NCI-H2196 (cell line): ENCODE results near the gene ABCA3.

Experiments used
- DNase-seq: peaks from one replicate; lab custom pipeline; 2025; ENCODE audit not compliant: unreplicated experiment; lab: John Stamatoyannopoulos, UW

Gene ABCA3

DNA sequence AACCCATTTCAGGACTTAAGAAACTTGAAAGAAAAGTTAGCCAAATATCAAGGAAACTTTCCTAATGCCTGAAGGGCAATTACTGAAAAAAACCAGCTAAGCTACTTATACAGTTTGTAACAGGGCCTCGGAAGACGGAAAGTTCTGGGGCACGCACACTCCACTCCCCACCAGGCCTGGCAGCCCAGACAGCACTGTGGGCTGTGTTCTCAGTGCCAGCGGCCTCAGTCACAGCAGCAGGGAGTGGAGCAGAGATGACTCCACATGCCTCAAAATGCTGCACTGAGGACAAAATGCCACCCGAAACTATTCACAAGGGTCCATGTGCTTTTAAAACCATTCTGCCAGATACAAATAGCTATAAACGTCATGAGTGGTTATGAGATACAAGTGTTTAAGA lies 82.8 kb downstream of the ABCA3 start:
- DNase-seq = no peak

DNA sequence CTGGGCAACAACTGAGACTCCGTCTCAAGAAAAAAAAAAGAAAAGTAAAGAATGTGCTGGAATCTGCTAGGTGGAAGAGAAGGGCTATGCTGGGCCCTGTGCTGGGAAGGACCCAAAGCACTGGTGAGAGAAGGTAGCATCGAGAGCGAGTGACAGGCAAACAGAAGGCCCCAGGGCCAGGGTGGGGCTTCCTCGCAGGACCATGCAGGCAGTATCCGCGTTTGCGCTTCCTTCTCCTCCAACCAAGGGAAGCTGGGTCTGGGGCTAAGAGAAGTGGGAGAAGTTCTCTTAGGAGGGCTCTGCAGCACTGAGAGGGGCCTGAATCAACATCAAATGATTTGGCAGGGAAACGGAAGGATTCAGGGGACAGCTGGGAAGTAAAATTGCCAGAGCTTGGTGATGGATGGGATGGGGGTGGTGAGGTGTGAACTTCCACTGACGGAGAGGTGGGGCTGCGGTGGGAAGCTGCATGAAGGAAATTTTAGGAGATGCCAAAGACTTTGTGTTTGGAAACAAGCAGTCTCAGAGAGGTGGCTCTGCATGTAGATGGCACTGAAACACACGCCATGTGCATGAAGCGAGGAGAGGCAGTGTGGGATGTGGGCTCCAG lies 83.9 kb downstream of the ABCA3 start:
- DNase-seq = no peak

DNA sequence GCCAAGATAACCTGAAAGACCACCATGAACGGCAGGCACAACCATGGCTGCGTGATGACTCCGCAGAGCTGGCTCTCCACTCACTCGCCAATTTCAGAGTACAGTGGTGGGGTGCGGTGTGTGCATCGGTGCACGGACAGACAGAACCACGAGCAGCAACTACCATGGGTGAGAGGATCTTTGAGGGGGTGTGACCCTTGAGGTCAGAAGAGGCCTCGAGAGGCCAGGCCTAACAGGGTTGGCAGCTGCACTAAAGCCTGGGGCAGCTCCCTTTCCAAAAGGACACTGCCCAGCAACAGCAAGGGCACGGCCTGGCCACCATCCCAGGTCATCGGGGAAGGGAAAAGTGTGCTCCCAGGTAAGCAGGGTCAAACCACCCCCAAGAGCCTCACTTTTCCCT lies 87.2 kb downstream of the ABCA3 start:
- no peak for DNase-seq

DNA sequence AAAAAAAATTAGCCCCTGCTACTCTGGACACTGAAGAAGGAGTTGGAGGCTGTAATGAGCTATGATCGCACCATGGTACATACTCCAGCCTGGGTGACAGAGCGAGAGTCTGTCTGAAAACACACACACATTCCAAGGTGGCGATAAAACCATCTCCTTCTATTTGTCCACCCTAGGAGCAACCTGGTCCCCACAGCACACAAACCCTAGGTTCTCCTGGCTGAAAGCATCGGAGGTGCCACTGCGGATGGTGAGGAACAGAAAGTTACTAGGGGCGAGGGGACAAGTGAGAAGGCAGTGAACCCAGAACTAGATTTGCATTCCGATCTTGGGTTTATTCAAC lies 87.8 kb downstream of the ABCA3 start:
- DNase-seq = no peak

DNA sequence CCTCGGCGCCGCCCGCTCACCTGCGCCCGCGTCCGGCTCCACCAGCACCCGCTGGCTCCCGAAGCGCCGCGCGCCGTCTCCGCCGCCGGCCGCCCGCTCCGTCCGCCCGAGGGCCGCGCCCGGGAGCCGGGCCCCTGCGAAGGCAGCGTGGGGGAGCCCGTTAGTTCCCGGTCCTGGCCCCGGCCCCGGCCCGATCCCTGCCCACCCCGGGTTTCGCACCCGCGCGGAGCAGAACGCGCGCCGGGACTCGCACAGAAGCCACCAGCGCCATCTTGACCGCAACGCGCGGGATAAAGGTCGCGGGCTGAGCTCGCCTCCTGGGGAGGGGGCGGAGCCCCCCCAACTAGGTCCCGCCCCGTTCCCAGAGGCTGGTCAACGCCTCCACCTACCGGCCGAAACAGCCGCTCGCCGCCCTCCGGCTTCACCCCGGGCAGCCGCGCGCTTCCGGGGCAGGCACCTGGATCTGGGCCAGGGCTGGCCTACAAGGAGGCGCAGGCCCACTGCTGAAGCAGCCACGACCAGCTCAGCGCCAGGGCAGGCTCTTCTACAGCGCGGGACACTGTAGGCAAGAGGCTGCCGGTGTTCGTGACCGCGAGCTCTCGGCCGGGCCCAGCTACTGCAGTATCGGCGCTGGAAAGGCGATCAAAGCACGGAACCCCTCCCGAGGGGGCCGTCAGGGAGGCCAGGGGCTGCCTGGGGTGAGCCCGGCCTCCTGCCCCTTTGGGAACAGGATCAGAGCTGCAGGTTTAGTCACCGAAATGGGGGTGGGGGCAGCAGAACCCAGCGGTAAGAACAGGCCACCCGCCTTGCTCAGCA lies 89.0 kb downstream of the ABCA3 start, which contains the start of gene ECI1:
ECI1 (minus strand) TSS at position 292 of the 816 bp plus-strand sequence; CDS start at position 271, 21 bp downstream.
- DNase-seq = peak; percentile 97

DNA sequence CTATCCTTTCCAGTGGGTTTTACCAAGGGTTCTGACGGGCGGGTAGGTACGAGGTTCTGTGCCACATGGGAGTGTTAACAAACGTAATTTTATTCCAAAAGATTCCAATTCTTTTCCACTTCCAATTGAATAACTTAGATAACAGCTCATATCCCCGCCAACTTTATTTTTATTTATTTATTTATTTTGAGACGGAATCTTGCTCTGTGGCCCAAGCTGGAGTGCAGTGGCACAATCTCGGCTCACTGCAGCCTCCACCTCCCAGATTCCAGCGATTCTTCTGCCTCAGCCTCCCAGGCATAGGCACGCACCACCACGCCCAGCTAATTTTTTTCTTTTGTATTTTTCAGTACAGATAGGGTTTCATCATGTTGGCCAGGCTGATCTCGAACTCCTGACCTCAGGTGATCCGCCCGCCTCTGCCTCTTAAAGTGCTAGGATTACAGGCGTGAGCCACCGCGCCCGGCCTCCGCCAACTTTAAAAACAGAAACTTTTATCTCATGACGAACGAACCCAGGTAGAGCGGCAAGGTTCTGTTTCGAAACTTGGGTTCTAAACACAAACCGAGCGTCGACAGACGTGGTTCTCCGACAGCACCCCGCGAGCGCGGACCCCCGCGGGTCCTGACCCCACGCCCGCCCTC lies 89.8 kb downstream of the ABCA3 start:
- DNase-seq = no peak

DNA sequence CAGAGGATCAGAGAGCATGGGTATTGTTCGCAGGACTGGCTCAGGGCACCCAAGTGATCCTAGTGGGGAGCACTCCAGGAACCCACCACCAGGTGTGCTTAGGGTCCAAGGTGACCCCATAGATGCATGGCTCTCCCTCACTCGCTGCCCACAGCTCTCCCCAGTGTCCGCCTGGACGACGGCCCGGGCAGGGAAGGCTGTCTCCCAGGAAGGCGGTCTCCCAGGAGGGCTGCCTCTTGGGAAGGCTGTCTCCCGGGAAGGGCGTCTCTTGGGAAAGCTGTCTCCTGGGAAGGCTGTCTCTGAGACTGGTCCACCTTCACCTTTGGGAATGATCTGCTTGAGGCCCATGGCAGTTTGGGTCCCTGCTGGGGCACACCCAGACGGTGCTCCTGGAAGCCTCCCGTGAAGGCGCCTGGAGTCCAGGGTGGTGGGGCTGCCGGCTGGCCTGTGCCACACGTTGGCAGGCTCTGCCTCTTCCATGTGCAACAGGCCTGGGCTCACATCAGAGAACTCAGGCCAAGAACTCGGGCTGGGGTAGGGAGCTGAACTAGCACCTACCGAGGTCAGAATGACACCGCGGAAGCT lies 94.1 kb downstream of the ABCA3 start:
- DNase-seq = no peak

DNA sequence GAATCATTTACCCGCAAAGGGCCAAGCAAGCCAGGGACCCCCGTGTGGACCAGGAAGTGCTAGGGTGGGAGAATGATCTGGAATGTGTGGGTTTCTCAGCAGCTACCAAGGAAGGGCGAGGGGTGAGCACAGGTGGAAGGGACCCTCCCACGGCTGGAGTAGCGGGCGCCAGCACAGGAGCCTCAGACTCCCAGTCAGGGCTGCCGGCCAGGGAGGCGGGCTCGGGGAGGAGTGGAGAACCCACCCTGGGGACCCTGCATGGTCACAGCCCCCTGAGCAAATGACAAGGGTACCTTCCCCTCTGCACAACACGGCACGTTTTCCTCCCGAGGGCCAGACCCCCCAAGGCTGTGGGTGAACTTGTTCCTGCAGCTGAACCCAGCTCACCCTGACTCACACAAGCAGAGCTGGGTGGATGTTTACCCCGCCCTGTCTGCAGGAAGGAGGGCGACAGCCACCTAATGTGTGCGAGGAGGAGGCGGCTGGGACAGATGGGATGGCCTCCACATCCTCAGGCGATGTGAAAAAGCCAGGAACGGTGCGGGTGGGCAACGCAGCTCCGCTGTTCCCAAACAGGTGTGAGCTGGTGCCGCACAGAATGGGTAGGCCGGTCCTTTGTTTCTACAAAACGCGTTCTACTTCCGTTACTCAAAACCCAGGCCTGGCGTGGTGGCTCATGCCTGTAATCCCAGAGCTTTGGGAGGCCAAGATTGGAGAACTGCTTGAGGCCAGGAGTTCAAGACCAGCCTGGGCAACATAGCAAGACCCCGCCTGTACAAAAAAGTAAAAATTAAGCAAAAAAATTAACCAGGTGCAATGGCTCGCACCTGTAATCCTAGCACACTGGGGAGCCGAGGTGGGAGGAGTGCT lies 95.4 kb downstream of the ABCA3 start:
- no peak for DNase-seq

DNA sequence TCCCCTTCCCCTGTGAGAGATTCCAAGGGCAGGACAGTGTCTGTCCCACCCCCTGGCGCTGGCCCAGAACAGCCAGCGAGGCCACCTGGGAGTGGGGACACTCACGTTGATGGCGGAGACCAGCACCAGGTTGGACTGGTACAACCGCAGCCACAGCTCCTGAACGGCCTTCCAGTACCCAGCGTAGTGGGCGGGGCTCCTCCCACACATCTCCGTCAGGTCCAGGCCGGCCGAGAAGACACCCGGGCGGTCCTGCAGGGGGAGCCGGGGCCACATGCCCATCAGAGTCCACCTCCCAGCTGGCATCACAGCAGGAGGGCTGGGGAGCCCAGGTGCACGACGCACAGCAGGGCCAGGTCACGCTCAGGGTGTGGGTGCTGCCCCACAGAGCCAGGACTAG lies 96.2 kb downstream of the ABCA3 start:
- DNase-seq = no peak

DNA sequence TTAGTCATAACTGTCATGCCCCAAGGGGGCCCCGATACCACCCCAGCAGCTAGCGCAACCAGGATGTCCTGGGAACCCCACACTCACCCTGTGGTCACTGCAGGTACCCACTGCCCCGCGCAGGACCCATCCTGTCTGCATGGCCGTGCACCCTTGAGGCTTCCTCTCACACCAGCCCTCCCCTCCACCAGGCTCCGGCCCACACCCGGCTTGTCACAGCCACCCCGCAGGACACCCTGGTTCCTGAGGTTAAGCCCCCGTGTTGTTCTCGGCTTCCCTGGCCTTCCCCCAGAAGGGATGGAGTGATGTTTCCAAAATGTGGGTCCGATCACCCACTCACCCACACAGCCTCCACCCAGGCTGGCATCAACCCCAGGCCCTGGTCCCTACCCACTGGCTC lies 96.7 kb downstream of the ABCA3 start:
- DNase-seq = no peak

DNA sequence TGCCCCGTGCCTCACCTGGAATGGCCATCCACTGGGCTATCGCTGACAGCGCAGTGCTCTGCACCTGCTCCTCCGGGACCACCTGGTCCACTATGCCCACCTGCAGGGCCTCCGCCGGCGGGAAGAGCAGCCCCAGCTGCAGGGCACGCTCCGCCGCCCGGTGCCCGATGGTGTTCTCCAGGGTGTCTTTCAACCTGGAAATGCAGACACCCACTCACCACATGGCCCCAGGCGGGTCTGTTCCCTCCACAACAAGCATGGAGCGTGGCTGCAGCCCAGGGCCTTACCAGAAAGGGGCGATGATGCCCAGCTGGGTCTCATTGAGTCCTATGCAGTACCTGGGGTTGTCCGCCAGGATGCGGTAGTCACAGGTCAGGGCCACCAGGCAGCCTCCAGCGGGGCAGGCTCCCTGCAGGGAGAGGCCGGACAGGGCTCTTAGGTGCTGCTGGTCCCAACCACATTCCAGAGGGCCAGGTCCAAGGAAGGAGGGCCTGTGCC lies 97.4 kb downstream of the ABCA3 start:
- DNase-seq = no peak

DNA sequence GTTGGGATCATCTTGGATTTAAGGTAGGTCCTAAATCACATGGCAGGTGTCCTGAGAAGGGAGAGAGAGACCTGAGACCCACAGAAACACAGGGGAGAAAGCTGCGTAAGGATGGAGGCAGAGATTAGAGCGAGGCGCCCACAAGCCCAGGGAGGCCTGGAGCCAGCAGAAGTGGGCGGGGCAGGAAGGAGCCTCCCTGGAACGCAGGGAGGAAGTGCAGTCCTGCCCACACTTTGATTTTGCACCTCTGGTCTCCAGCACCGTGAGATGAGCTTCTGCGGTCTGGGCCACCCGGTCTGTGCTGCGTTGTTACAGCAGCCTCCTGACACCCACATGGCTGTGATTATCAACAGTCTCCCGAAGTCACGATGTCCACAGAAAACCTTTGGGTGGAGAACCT lies 97.9 kb downstream of the ABCA3 start:
- DNase-seq = no peak

DNA sequence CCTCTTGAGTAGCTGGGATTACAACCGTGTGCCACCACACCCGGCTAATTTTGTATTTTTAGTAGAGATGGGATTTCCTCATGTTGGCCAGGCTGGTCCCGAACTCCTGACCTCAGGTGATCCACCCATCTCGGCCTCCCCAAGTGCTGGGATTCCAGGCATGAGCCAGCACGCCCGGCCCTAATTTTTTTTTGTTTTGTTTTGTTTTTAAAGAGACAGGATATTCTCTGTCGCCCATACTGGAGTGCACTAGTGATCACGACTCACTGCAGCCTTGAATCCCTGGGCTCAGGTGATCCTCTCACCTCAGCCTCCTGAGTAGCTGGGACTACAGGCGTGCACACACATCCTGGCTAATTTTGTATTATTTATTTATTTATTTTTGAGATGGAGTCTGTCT lies 100.2 kb downstream of the ABCA3 start:
- DNase-seq = peak; percentile 12

DNA sequence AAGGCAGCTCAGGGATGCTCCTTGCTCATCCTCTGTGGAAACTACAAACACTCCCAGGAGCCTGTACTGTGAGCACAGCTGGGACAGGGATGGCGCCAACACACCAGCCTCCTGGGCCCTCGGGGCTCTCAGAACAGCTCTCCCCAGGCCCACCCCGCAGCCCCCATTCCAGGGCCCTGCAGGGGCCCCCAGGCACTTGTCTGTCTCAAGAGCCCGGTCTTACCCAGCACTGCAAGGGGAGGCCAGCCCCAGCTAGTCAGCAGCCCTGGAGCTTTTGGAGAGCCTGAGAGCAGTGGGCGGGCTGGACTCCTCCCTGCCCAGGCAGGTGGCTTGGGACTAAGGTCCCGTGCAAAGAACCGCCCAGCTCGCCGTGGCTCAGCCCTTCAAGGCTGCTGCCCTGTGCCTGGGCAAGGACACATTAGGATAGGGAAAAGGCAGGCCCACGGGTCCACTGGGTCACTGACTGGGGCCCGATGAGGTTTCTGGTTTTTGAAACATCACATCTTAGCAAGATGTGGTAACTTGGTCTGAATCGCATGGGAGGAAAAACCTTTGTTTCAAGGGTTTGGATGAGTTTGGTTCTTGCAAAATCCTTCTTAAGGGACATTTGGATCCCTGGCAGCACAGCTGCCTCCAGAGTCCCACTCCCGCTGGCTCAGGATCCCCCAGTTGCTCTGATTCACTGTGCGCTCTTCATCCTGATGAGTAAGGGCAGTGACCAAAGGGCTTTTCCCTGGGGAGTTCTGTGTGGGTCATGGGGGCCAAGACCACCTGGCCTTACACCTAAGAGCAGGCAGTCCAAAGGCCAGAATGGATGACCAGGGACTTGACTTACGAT lies 101.5 kb downstream of the ABCA3 start:
- no peak for DNase-seq

DNA sequence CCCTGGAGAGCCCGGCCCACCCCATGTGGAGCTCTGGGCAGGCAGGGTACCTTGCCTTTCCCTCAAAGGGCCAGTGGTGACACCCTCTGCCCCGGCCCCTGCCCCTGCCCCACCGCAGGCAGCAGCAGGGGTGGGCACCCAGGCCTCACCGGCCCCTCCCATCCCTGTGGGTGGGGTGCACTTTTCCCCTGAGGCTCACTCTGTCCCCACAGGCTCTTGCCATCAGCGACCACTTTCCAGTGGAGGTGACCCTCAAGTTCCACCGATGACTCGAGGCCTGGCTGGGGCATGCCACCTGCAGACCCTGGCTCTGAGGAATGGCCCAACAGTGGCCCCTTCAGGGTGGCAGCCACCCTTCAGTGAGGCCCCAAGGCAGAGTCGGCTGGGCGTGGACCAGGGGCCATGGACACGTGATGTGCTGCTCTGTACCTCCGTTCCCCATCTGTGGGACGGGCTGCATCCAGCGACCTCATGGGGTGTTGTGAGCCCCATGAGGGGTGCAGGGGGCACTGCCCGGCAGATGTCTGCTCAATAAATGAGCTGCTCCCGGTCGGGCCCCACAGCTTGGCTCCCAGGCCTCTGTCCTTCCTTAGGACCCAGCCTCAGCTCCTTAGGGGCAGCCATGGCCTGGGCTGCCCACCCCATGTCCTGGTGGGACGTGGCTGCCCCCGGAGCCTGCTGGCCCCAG lies 102.2 kb downstream of the ABCA3 start:
- DNase-seq = no peak

DNA sequence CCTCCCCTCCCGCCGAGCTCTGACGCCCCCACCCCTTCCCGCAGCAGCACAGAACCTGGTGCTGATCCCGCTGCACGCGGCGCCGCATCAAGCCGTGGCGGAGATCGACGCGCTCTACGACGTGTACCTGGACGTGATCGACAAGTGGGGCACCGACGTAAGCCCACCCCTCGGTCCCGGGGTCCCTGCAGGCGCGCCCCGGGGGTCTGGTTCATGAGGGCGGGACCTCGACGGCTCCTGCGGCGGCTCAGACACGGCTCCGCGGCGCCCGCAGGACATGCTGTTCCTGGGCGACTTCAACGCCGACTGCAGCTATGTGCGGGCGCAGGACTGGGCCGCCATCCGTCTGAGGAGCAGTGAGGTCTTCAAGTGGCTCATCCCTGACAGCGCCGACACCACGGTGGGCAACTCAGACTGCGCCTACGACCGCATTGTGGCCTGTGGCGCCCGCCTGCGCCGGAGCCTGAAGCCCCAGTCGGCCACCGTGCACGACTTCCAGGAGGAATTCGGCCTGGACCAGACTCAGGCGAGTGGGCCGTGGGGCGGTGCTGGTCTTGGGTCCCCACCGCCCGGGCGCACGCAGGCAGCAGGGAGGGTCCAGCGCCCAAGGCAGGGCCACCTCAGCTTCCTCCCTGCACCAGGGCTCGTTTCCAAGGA lies 102.9 kb downstream of the ABCA3 start:
- DNase-seq = no peak

DNA sequence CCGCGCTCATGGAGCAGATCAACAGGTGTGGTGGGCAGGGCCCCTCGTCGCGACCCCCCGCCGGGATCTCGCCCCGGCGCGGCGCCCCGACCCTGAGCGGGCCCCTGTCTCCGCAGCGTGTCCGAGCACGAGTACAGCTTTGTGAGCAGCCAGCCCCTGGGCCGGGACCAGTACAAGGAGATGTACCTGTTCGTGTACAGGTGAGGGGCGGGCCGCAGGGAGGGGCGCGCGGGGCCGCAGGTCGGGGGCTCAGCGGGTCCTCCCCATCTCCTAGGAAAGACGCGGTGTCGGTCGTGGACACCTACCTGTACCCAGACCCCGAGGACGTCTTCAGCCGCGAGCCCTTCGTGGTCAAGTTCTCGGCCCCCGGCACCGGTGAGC lies 103.4 kb downstream of the ABCA3 start:
- DNase-seq = no peak

DNA sequence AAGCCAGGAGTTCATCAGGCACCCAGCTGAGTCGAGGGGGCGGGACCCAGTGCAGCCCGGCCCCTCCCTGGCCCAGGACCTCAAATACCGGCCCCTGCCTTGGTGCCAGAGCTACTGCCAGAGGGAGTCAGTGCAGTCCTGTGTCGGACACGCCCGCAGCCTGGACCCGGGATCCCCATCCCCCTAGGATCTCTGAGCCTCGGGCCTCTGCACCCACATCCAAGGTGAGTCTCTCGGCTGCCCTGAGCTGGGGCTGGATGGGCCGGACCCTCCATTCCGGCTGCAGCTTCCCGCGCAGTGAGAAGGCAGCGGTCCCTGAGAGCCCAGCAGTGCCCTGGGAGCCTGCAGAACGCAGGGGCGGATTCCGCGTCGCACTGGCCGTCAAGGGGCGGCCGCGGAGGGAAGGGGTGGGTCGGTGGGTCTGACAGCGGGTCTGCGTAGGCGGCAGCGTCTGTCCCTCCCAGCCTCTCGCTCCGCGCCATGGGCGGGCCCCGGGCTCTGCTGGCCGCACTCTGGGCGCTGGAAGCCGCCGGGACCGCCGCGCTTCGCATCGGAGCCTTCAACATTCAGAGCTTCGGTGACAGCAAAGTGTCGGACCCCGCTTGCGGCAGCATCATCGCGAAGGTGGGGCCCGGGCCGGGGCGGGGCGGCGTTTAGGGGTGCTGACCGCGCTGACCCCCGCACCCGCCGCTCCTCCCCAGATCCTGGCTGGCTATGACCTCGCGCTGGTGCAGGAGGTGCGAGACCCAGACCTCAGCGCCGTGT lies 104.0 kb downstream of the ABCA3 start, which contains the start of gene DNASE1L2:
DNASE1L2 (plus strand) TSS at position 108 of the 765 bp plus-strand sequence; CDS start at position 481, 373 bp downstream.
- DNase-seq = no peak
